A204.1 (cell line): ENCODE results near the gene CRAMP1.

ENCODE experiments used
- FAIRE-seq: peaks from 2 replicates; lab custom pipeline; 2012; peaks lifted over from hg19 to GRCh38; lab: Jason Lieb, UNC

Gene CRAMP1

GRCh38 chr16:1656808-1657617 is 44.9 kb downstream of the CRAMP1 start:
- no peak for FAIRE-seq

DNA sequence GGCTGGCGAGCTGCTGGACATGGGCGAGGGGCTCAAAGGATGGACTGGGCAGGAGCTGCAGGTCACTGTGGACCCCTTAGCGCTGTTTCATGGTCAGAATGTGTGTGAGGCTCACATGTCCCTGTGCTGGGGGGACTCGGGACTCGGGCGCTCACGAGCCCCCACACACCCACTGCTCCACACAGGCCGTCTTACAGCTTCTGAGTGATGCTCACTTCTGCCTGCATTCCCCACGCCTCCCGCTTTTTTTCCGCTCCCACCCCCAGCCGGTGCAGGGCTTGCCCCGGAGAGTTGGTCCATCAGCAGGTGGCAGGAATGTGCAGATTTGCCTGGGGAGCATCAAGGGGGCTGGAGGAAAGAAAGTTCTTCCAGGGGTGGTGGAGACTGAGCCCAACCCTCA is 45.7 kb downstream of the CRAMP1 start:
- no peak for FAIRE-seq

GRCh38 chr16:1659031-1659430 is 46.9 kb downstream of the CRAMP1 start:
- no peak for FAIRE-seq

GRCh38 chr16:1661826-1662225 is 49.7 kb downstream of the CRAMP1 start:
- FAIRE-seq: no peak

- FAIRE-seq: no peak
These were observed 50.4 kb downstream of the CRAMP1 start for GRCh38 chr16:1662543-1662942.

DNA sequence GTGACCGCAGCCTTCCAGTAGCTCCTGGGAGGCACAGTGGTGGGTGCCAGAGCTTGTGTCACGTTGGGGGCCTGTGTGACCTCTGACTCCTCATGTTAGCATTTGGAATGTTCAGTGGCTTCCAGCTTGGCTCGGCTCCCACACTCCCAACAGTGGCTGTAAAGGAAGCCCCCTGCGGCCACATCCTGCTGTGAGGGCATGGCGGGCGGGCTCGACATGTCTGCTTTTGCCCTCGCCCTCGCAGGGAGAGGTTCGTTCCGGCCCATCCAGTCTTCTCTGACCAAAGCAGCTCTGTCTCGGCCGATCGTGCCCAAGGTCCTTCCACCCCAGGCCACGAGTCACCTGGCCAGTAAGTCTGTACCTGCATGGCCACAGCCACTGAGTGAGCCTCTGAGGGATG is 53.7 kb downstream of the CRAMP1 start:
- no peak for FAIRE-seq

DNA sequence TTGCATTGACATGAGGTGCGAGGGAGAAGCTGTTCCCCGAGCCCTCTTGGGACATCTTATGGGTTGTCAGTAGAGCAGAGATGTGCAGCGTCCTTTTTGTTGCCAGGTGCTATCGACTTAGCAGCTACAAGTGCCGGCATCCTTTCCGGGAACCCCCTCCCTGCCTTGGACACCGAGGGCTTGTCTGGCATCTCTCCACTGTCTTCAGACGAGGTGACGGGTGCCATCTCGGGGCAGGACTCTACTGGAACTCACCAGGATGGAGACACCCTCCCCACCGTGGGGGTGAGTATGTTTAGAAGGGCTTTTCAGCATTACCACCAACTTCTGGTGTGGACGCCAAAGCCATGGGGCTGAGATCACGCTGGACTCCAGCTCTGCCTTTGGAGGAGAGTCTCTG is 54.2 kb downstream of the CRAMP1 start:
- no peak for FAIRE-seq

DNA sequence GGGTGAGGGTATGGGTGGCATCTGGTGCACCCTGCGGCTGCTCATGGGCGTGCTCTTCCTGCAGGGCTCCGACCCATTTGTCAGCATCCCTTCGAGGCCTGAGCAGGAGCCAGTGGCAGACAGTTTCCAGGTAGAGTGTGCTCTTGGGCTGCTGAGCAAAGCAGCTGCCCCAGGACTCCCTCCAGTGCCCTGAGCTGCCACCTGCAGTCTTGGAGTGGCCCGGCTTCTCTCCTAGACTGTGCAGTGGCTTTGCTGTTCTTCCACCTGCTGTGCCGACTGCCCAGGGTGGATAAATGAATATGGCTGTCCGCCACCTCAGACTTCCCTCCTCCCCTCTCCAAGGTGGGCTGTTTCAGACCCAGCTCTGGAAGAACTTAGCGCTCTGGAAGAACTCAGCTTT is 55.1 kb downstream of the CRAMP1 start:
- no peak for FAIRE-seq

DNA sequence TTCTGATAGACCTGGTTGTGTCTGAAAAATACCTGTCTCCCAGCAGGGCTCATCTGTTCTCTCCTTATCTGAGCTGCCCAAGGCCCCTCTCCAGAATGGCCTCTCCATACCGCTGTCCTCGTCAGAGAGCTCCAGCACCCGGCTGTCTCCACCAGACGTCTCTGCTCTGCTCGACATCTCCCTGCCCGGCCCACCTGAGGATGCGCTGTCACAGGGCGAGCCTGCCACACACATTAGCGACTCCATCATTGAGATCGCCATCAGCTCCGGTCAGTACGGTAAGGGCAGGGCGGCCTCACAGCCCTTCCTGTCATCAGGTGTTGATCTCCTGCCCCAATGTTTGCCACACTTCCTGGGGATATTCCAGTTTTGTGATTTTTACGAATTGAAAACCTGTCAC is 55.8 kb downstream of the CRAMP1 start:
- no peak for FAIRE-seq

DNA sequence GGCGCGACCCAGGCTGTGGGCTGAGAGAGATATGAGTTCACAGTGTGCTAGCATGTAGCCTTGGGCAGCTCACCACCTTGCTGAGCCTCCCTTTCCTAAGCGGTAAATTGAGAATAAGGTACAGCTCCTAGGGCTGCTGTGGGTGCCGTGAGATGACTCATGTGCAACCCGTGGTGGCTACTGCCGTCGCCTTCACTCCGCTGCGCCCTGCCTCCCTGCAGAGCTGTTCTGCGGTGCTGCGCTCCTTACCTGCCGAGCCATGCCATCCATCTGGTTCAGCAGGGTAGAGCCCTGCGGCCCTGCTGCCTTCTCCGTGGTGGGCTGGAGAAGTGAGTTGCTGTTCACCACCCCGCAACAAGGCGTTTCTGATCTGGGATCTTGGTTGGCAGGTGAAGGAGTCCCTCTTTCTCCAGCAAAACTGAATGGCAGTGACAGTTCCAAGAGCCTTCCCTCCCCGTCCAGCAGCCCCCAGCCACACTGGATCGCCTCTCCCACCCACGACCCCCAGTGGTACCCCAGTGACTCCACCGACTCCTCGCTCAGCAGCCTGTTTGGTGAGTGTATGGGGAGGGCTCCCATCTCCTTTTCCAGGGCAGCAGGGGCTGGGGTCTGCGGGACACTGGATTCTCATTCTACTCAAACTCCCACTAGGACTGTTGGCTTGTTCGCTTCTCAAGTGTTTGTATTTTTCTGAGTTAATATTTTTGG is 56.6 kb downstream of the CRAMP1 start:
- FAIRE-seq: no peak

GRCh38 chr16:1669698-1670097 is 57.5 kb downstream of the CRAMP1 start:
- FAIRE-seq: no peak

GRCh38 chr16:1670371-1670770 is 58.2 kb downstream of the CRAMP1 start:
- FAIRE-seq: no peak

GRCh38 chr16:1670866-1671265 is 58.7 kb downstream of the CRAMP1 start:
- FAIRE-seq: no peak

DNA sequence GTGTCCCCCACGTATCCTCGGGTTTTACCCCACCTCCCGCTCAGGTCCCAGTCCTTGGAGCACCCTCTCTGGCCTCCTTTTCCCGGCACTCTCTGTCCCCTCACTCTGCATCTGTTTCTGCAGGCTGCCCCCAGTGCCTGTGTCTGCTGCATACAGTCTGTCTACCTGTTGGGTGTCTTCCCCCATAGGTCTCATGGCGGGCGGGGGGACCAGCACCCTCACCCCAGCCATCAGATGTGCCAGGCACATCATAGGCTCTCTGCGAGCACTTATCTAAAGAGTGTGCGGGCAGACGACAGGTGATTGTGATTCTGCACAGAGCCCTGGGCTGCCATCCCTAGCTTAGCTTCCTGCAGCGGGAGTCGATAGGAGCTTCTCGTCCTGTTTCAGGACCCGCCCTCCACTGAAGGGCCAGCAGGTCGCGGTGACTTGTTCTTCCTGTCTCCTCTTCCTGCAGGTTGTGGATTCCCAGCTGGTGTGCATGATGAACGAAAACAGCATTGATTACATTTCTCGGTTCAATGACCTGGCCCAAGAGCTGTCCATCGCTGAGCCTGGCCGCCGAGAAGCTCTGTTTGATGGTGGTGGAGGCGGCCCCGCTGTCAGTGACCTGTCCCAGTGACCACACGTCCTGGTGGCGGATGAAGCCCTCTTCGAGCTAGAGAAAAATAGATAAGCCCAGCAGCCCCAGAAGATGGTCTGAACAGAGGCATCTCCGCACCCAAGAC is 61.4 kb downstream of the CRAMP1 start:
- no peak for FAIRE-seq

GRCh38 chr16:1674306-1674705 is 62.1 kb downstream of the CRAMP1 start:
- FAIRE-seq: no peak

DNA sequence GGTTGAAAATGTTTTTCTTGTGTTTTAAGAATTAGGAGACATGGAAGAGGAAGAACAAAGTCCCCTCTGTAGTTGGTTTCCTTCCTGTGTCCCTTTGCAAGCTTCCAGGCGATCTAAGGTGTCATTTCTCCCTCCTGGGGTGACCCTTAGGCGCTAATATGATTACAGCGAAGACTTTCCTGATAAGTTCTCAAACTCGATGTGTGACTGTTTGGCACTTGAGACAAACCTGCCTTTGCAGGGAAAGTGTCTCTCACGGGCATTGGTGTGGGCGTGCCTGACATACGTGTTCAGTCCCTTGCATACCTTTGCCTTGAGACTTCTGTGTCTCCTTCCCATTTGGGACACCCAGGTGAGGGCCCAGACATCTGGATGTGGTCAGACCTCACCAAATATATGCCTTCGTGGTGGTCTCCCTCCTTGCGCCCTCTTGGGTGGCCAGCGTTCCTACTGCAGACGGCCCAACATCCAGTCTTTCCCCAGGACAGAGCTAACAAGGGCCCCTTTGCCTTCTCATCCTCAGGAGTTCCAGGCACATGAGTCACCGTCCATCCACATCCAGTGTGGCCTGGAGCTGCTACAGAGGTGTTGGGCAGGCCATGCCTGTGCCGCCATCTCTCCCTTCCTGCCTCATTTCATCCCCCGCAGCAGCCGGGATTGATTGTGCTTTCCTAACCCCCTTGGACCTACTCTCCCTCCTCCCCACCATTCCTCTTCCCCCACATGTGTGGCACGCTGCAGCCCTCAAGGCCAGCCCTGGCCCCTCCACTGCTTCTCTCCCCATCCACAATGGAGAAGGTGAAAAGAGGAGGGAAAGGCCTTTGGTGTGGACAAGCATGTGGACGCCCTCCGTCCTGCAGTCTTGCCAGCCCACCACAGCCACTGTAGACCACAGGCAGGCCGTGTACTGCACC is 62.8 kb downstream of the CRAMP1 start:
- no peak for FAIRE-seq

DNA sequence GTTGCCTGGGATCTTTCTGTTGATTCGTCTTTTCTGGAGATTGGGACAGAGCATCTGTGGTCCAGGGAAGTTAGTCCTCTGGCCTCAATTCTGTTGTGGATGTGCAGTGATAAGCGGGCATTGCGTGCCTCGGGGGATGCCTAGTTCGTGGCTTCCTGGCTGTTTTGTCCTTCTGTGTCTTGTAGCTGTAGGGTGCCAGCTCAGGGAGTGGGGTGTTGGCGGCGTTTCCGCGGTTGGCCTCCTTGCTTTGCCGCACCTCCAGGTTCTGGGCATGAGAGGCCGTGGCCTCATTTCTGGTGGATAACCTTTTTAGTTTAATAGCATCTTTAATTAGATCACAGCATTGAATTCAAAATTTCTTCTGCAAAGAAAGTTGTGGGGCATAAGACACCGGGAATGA is 64.5 kb downstream of the CRAMP1 start:
- FAIRE-seq: no peak

- FAIRE-seq: no peak
These were observed 65.2 kb downstream of the CRAMP1 start for GRCh38 chr16:1677339-1677738.

DNA sequence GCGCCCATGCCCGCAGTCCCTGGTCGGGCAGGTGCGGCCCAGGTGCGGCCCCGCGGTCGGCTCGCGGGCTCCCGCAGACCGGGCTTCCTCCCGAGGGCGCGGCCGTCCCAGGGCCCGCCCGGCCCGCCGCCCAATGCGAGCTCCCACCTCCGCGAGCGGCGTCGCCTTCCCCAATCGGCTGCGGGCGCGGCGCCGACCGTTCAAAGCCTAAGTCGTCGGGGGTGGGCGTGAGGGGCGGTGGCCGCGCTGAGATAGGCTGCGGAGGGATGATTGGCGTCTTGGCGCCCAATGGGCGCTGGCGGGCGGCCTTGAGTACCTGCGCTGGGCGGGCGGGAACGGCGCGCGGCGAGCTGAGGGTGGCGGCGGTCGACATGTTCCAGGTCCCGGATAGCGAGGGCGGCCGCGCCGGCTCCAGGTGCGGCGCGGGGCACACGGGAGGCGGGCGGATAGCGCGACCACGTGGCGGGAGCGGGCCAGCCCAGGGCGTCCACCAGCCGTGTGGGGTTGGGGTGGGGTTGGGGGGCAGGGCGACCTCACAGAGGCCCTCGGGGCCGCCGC is 65.9 kb downstream of the CRAMP1 start, which contains the start of gene JPT2:
Gene JPT2 (plus strand): TSS at position 338 of the 558 bp plus-strand sequence. CDS start 34 bp downstream, at position 372.
- FAIRE-seq: no peak

DNA sequence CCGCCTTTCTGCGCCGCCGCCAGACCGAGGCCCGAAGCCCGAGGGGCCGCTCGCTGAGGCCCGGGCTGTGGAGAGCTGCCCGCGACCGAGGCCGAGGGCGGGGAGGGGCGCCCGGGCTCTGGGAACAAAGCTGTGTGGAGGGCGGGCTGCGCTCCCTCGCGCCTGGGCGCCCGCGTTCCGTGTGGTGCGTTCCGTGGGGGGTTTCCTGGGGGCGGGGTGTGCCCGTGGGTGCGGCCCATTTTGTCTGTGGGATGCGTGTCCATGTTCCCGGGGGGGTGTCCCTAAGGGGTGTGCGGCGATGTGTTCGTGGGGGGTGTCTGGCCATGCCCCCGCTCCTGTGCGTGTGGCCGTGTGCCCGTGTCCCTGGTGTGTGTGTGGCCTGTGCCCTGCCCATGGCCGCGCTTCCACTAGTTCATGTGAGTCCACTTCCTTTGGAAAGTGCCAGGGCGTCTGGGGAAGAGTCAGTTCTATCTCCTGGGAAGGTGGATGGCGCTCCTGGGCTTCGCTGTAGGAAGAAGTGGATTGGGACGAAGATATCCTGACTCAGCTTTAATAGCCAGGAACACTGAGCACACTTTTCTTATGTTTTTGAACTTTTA is 66.4 kb downstream of the CRAMP1 start:
- no peak for FAIRE-seq

GRCh38 chr16:1680361-1680760 is 68.2 kb downstream of the CRAMP1 start:
- FAIRE-seq: no peak
